IMR-90 (cell line): Measurements from ENCODE around the gene CAMTA2. TPM values are rescaled to one million over a fixed set of nuclear protein-coding genes. Genes with fewer than 3 reads are reported as not detected.
A peak's percentile ranks its signal among the peaks of the same experiment; 100 is the strongest.

Source experiments
- ATAC-seq: fragments of 200-7000 bp; cut with Tn5 transposase; 2 replicates; pipeline ENCODE4 v1.9.1; 2020; ENCODE audit warnings: low read depth, mild to moderate bottlenecking, moderate library complexity
- BruUV-seq: library from RNA; stranded (reverse); fragments of 400-500 nt; replicated peaks from 2 replicates; lab custom pipeline; 2021; lab: Mats Ljungman, UMichigan
- CTCF ChIA-PET: fragments of 300-600 bp; formaldehyde crosslinking; extraction: SDS; loops from one replicate; lab custom pipeline; 2021; ENCODE audit warnings: antibody characterized with exemption; lab: Yijun Ruan, JAX
- POLR2A ChIA-PET: fragments of 300-600 bp; sonication (Branson Sonifier 250); formaldehyde crosslinking; loops from one replicate; lab custom pipeline; 2022; ENCODE audit warnings: antibody characterized with exemption; ENCODE audit not compliant: unreplicated experiment; lab: Charles Lee
- DNase-seq: peaks from one replicate; pipeline ENCODE4 v3.0.0; 2013
- H2AFZ ChIP-seq: replicated peaks from 2 replicates; pipeline ENCODE3; 2013; ENCODE audit warnings: low read length, mild to moderate bottlenecking; ENCODE audit not compliant: poor library complexity
- H2AK5ac ChIP-seq: 2 replicates; pipeline ENCODE4 v1.6.1; 2013; ENCODE audit warnings: low read depth, low read length, inconsistent platforms
- H2AK9ac ChIP-seq: replicated peaks from 2 replicates; pipeline ENCODE3; 2013; ENCODE audit warnings: mild to moderate bottlenecking, low read depth, low read length, moderate library complexity; ENCODE audit not compliant: poor library complexity
- H2BK120ac ChIP-seq: 2 replicates; pipeline ENCODE4 v1.6.1; 2013; ENCODE audit warnings: low read depth, low read length, inconsistent platforms
- H2BK15ac ChIP-seq: 3 replicates; pipeline ENCODE4 v1.6.1; 2013; ENCODE audit warnings: low read depth, low read length, inconsistent platforms
- H2BK20ac ChIP-seq: 2 replicates; pipeline ENCODE4 v1.6.1; 2013; ENCODE audit warnings: low read depth, mild to moderate bottlenecking, inconsistent platforms, low read length, moderate library complexity
- H2BK5ac ChIP-seq: 2 replicates; pipeline ENCODE4 v1.6.1; 2013; ENCODE audit warnings: mild to moderate bottlenecking, low read depth, low read length, inconsistent platforms; ENCODE audit not compliant: poor library complexity, severe bottlenecking
- H3K14ac ChIP-seq: replicated peaks from 2 replicates; pipeline ENCODE4 v1.6.1; 2013; ENCODE audit warnings: low read depth, low read length, inconsistent platforms
- H3K18ac ChIP-seq: 2 replicates; pipeline ENCODE4 v1.6.1; 2013; ENCODE audit warnings: low read depth, low read length, control low read depth
- H3K23ac ChIP-seq: 2 replicates; pipeline ENCODE4 v1.6.1; 2013; ENCODE audit warnings: low read depth, low read length, inconsistent platforms
- H3K27ac ChIP-seq: 2 replicates; pipeline ENCODE4 v1.5.1; 2013; ENCODE audit warnings: mild to moderate bottlenecking, control low read depth, low read length; ENCODE audit not compliant: insufficient read depth
- H3K27me3 ChIP-seq: 2 replicates; pipeline ENCODE4 v1.6.1; 2013; ENCODE audit warnings: low read length; ENCODE audit not compliant: control insufficient read depth, insufficient read depth
- H3K36me3 ChIP-seq: 2 replicates; pipeline ENCODE4 v1.6.1; 2013; ENCODE audit warnings: low read length, mixed read lengths; ENCODE audit not compliant: control insufficient read depth, insufficient read depth
- H3K4ac ChIP-seq: 2 replicates; pipeline ENCODE4 v1.6.1; 2013; ENCODE audit warnings: low read depth, low read length, inconsistent platforms
- H3K4me1 ChIP-seq: 2 replicates; pipeline ENCODE4 v1.6.1; 2013; ENCODE audit warnings: low read length, mixed read lengths; ENCODE audit not compliant: control insufficient read depth, insufficient read depth
- H3K4me2 ChIP-seq: 2 replicates; pipeline ENCODE4 v1.6.1; 2013; ENCODE audit warnings: low read depth, mild to moderate bottlenecking, control low read depth, low read length, moderate library complexity
- H3K4me3 ChIP-seq: 2 replicates; pipeline ENCODE4 v1.5.1; 2013; ENCODE audit warnings: low read depth, mild to moderate bottlenecking, control low read depth, low read length, moderate library complexity; ENCODE audit not compliant: insufficient read depth
- H3K56ac ChIP-seq: 2 replicates; pipeline ENCODE4 v1.6.1; 2013; ENCODE audit warnings: low read length, inconsistent platforms; ENCODE audit not compliant: insufficient read depth; ENCODE audit errors: extremely low read depth
- H3K79me1 ChIP-seq, 2 experiments: 2 replicates each; pipeline ENCODE4 v1.6.1; 2013; ENCODE audit warnings: low read length in 2 of 2, inconsistent platforms in 1 of 2, low read depth in 1 of 2
- H3K9ac ChIP-seq: 2 replicates; pipeline ENCODE4 v1.6.1; 2013; ENCODE audit warnings: low read depth, low read length, control low read depth
- H3K9me1 ChIP-seq: 2 replicates; pipeline ENCODE4 v1.6.1; 2013; ENCODE audit warnings: low read length, inconsistent platforms; ENCODE audit not compliant: insufficient read depth
- H3K9me3 ChIP-seq: 2 replicates; pipeline ENCODE4 v1.6.1; 2013; ENCODE audit warnings: low read length; ENCODE audit not compliant: control insufficient read depth, insufficient read depth
- H4K20me1 ChIP-seq: 2 replicates; pipeline ENCODE4 v1.6.1; 2013; ENCODE audit warnings: low read length, inconsistent platforms; ENCODE audit not compliant: insufficient read depth
- H4K5ac ChIP-seq: 2 replicates; pipeline ENCODE4 v1.6.1; 2013; ENCODE audit warnings: mild to moderate bottlenecking, low read depth, low read length, control low read depth
- H4K8ac ChIP-seq, 2 experiments: 2 replicates each; pipeline ENCODE4 v1.6.1; 2013; ENCODE audit warnings: low read depth in 2 of 2, low read length in 2 of 2, control low read depth in 1 of 2, inconsistent platforms in 1 of 2
- H4K91ac ChIP-seq: 2 replicates; pipeline ENCODE4 v1.6.1; 2013; ENCODE audit warnings: low read depth, low read length, inconsistent platforms; ENCODE audit not compliant: insufficient read depth
- CEBPB ChIP-seq: IDR thresholded peaks from 2 replicates; pipeline ENCODE4 v1.6.1; 2012; ENCODE audit warnings: low read depth, low read length, improper control_type of control experiment
- CHD1 ChIP-seq: IDR thresholded peaks from 2 replicates; pipeline ENCODE4 v1.6.1; 2012; ENCODE audit warnings: low read depth, low read length, improper control_type of control experiment
- FOS ChIP-seq: fragments of 150-350 bp; IDR thresholded peaks from 2 replicates; pipeline ENCODE4 v1.6.1; 2016; ENCODE audit warnings: low read depth, low read length
- MAFK ChIP-seq: IDR thresholded peaks from 2 replicates; pipeline ENCODE4 v1.6.1; 2012; ENCODE audit warnings: low read depth, low read length, improper control_type of control experiment
- MAZ ChIP-seq: IDR thresholded peaks from 2 replicates; pipeline ENCODE4 v1.6.1; 2012; ENCODE audit warnings: low read depth, mild to moderate bottlenecking, low read length, improper control_type of control experiment, moderate library complexity, borderline replicate concordance
- MXI1 ChIP-seq: IDR thresholded peaks from 2 replicates; pipeline ENCODE4 v1.6.1; 2012; ENCODE audit warnings: low read depth, mild to moderate bottlenecking, low read length, moderate library complexity, borderline replicate concordance
- POLR2A ChIP-seq: IDR thresholded peaks from 2 replicates; pipeline ENCODE4 v1.6.1; 2012; ENCODE audit warnings: mild to moderate bottlenecking, low read depth, low read length
- RAD21 ChIP-seq: IDR thresholded peaks from 2 replicates; pipeline ENCODE4 v1.6.1; 2012; ENCODE audit warnings: low read length, improper control_type of control experiment
- RCOR1 ChIP-seq: IDR thresholded peaks from 2 replicates; pipeline ENCODE4 v1.6.1; 2012; ENCODE audit warnings: mild to moderate bottlenecking, low read length, improper control_type of control experiment; ENCODE audit not compliant: insufficient replicate concordance
- RFX5 ChIP-seq: IDR thresholded peaks from 2 replicates; pipeline ENCODE4 v1.8.0; 2012; ENCODE audit warnings: low read depth, mild to moderate bottlenecking, low read length, moderate library complexity
- SMC3 ChIP-seq: fragments of 150-350 bp; IDR thresholded peaks from 2 replicates; pipeline ENCODE4 v1.6.1; 2016; ENCODE audit warnings: low read depth, mild to moderate bottlenecking, antibody characterized with exemption, low read length, moderate library complexity
- WGBS, 2 experiments: methylation state at CpG; one replicate each; pipeline versions ENCODE4 v1.1.5 to v1.1.7; 2013; ENCODE audit warnings: missing lambda C conversion rate in 2 of 2; ENCODE audit not compliant: insufficient read length in 1 of 2; ENCODE audit errors: extremely low coverage in 2 of 2; 5-methylcytosine and 5-hydroxymethylcytosine counted together
- dilution Hi-C: fragments of 300-500 bp; cut with HindIII; formaldehyde crosslinking; loops from one replicate; pipeline ENCODE4 v1.14.3; 2018; ENCODE audit warnings: low sequenced_read_pairs; ENCODE audit not compliant: unreplicated experiment
- in situ Hi-C: fragments of 300-500 bp; cut with MboI; formaldehyde crosslinking; loops from 3 replicates; pipeline ENCODE4 v1.14.3; 2019; ENCODE audit warnings: low sequenced_read_pairs, inconsistent platforms, mixed read lengths
- intact Hi-C: fragments of 100-400 bp; cut with micrococcal nuclease; formaldehyde crosslinking; loops from 2 replicates; pipeline ENCODE4 v1.10.0; 2022
- polyA plus RNA-seq, 3 experiments: library from polyadenylated mRNA; depleted of rRNA; stranded (reverse); fragments of >200 nt; gene quantifications; 2 replicates each; pipeline ENCODE4 v1.2.3, GENCODE V29; 2012; ENCODE audit warnings: low replicate concordance in 1 of 3
- total RNA-seq: library from RNA; depleted of rRNA; stranded (reverse); fragments of >200 nt; gene quantifications from 2 replicates; pipeline ENCODE4 v1.2.3, GENCODE V29; 2012
- TF ChIP-seq, protein P1 (sequence below): fragments of 150-350 bp; IDR thresholded peaks from 2 replicates; pipeline ENCODE4 v1.6.1; 2017; ENCODE audit warnings: mild to moderate bottlenecking, antibody characterized with exemption, low read length, low read depth
- TF ChIP-seq, protein P2 (sequence below): conservative IDR thresholded peaks from 2 replicates; pipeline ENCODE4 v1.5.1; 2012; ENCODE audit warnings: mild to moderate bottlenecking, low read depth, low read length, improper control_type of control experiment
- TF ChIP-seq, protein P3 (sequence below): fragments of 150-350 bp; IDR thresholded peaks from 2 replicates; pipeline ENCODE4 v1.6.1; 2016; ENCODE audit warnings: low read depth, mild to moderate bottlenecking, low read length, moderate library complexity, borderline replicate concordance

CAMTA2 gene
- total and polyA plus RNA-seq, 2 of the 4 experiments (the other 2 are of a cell fraction): 1.4 to 54.7 TPM

DNA sequence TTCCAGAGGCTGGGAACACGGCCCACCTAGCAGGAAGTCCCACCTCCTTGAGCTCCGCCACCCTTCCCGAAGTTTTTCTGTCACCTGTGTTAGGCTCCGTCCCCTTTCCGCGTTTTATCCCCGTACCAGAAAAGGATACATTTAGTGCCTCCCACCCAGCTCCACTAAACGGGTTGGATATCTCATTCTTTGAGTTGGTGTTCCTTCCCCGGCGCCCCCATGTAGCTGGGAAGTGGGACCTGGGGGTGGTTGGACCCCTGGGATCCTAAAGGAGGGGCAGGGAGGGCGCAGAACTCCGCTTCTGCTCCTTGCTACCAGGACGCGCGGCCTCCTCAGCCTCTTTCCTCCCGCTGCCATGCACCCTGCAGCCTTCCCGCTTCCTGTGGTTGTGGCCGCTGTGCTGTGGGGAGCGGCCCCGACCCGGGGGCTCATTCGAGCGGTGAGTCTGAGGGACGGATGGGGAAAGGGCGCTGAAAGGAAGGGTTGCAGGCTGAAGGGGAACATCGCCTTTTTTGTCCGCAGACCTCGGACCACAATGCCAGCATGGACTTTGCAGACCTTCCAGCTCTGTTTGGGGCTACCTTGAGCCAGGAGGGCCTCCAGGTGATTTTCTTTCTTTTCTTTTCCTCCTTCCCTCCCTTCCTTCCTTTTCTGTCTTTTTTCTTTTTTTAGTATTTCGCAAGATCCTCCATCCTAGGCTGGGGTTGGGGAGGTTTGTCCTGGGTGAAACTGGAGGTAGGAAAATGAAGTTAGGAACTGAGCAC lies 46.7 kb downstream of the CAMTA2 start:
- peaks cover 15% of the 10 kb centered on the region; the same call in 1 of the 2 replicates for H3K9me1 ChIP-seq
- H2AK9ac ChIP-seq: peak overlapping the region; percentile 99
- peaks cover 45% of the 10 kb centered on the region for H4K20me1 ChIP-seq
- ChIA-PET CTCF (interaction anchor here (1.6 kb wide), 1 partner anchor 27 kb away, joined by 3 read pairs; the partner anchor contains the start of gene SPAG7), POLR2A (interaction anchor here (0.6 to 2.0 kb wide), 2 partner anchors 8 to 26 kb away, joined by 3 to 14 read pairs; partner anchors contain the start of gene SPAG7)
- H3K27me3 ChIP-seq: no peaks in the 10 kb centered on the region
- in situ Hi-C loops: no loop called here
- no peak overlapping the region for H2BK20ac ChIP-seq
- BruUV-seq: TSS peak; percentile 83
- H3K18ac ChIP-seq: no peak overlapping the region
- WGBS, 2 experiments: no CpG with 5 or more reads among the region's 29 CpGs
- H3K23ac ChIP-seq: peak overlapping the region; percentile 79
- H4K8ac ChIP-seq: peak overlapping the region; percentile 82 to 99
- intact Hi-C loops: loop anchor here (1.0 kb wide), 1 partner anchor 31 kb away; no protein-coding TSS in a partner anchor
- peak overlapping the region; percentile 93 for H2AK5ac ChIP-seq
- peak overlapping the region; percentile 85; the same call in 1 of the 2 replicates for H2BK120ac ChIP-seq
- peak overlapping the region; percentile 89 for H2AFZ ChIP-seq
- H3K27ac ChIP-seq: peak overlapping the region; percentile 78
- TF ChIP-seq, protein P1, sequence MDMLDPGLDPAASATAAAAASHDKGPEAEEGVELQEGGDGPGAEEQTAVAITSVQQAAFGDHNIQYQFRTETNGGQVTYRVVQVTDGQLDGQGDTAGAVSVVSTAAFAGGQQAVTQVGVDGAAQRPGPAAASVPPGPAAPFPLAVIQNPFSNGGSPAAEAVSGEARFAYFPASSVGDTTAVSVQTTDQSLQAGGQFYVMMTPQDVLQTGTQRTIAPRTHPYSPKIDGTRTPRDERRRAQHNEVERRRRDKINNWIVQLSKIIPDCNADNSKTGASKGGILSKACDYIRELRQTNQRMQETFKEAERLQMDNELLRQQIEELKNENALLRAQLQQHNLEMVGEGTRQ: no peak
- TF ChIP-seq MXI1 (peak; percentile 4; the same call in 1 of the 2 replicates), RCOR1 (no peak), CEBPB (peak; percentile 73), FOS (no peak), CHD1 (no peak), SMC3 (no peak), RFX5 (no peak), RAD21 (no peak), POLR2A (peak; percentile 8), MAFK (no peak), MAZ (no peak)
- TF ChIP-seq, protein P2, sequence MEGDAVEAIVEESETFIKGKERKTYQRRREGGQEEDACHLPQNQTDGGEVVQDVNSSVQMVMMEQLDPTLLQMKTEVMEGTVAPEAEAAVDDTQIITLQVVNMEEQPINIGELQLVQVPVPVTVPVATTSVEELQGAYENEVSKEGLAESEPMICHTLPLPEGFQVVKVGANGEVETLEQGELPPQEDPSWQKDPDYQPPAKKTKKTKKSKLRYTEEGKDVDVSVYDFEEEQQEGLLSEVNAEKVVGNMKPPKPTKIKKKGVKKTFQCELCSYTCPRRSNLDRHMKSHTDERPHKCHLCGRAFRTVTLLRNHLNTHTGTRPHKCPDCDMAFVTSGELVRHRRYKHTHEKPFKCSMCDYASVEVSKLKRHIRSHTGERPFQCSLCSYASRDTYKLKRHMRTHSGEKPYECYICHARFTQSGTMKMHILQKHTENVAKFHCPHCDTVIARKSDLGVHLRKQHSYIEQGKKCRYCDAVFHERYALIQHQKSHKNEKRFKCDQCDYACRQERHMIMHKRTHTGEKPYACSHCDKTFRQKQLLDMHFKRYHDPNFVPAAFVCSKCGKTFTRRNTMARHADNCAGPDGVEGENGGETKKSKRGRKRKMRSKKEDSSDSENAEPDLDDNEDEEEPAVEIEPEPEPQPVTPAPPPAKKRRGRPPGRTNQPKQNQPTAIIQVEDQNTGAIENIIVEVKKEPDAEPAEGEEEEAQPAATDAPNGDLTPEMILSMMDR: no peak
- TF ChIP-seq, protein P3, sequence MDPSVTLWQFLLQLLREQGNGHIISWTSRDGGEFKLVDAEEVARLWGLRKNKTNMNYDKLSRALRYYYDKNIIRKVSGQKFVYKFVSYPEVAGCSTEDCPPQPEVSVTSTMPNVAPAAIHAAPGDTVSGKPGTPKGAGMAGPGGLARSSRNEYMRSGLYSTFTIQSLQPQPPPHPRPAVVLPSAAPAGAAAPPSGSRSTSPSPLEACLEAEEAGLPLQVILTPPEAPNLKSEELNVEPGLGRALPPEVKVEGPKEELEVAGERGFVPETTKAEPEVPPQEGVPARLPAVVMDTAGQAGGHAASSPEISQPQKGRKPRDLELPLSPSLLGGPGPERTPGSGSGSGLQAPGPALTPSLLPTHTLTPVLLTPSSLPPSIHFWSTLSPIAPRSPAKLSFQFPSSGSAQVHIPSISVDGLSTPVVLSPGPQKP: no peak
- peak overlapping the region; percentile 72 for H3K4me2 ChIP-seq
- H3K14ac ChIP-seq: peak overlapping the region; percentile 69
- DNase-seq (no peak), ATAC-seq (peak; percentile 52)
- H3K4me1 ChIP-seq: peaks cover 18% of the 10 kb centered on the region
- H3K4ac ChIP-seq: peak overlapping the region; percentile 92
- H3K4me3 ChIP-seq: peak overlapping the region; percentile 68
- H2BK15ac ChIP-seq: no peak overlapping the region
- peaks cover 49% of the 10 kb centered on the region for H3K36me3 ChIP-seq
- H3K9me3 ChIP-seq: no peaks in the 10 kb centered on the region
- peaks cover 22 to 65% of the 10 kb centered on the region in 2 experiments; a peak in 3 of 4 replicates for H3K79me1 ChIP-seq
- peak overlapping the region; percentile 90 for H3K56ac ChIP-seq
- peak overlapping the region; percentile 93; the same call in 1 of the 2 replicates for H4K91ac ChIP-seq
- dilution Hi-C loops: no loop called here
- H4K5ac ChIP-seq: peak overlapping the region; percentile 72
- H3K9ac ChIP-seq: peak overlapping the region; percentile 84
- H2BK5ac ChIP-seq: peak overlapping the region; percentile 55
